ENCODE data around the gene VWF. TPM values are rescaled to one million over a fixed set of nuclear protein-coding genes. Genes with fewer than 3 reads are reported as not detected.

VWF gene
- total RNA-seq, 2 donors from 2014 or later: 248 to 476 TPM

DNA sequence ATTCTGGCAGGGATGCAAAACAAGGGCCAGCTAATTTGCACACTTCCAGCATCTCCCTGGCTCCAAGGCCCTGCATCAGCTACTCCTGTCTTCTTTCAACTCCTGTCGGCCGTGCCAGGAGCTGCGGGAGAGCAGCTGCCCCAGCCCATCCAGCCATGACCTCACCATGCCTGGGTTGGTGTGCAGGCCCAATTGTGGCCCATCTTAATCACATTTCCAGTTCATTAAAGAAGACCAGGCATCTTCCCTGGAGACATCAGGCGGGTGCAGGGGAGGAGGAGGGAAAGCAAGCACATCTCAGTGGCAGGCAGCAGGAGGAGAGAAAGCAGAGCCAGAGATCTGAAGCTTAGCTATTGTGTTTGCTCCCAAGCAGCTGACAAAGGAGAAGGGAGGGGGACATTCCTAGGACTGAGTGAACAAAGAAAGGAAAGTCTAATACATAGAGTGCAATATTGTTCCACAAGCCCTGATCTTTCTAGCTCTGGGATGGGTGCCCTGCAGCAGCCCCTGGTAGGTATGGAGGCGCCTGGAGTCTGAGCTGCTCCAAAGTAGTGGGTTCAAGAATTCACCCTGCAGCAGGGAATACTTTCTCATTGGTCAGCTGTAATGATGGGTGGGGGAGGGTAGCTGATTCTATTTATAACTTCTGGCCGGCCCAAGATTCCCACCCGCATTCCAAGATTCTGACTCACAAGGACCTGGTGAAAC, 40.1 kb downstream of the VWF start:
- Mint-ChIP-seq H3K4me1 (peaks cover 42% of the 10 kb centered on the region), H3K36me3 (ENCODE audit: low read depth) (peaks cover 72% of the 10 kb centered on the region), H3K27me3 (ENCODE audit: insufficient read depth) (no peaks in the 10 kb centered on the region), H3K9me3 (no peaks in the 10 kb centered on the region), H3K4me3 (no peak overlapping the region), H3K27ac (peak overlapping the region; percentile 94)
- peaks cover 10% of the 10 kb centered on the region for H3K36me3 ChIP-seq (ENCODE audit: control insufficient read depth, insufficient read depth, low read length)
- no peaks in the 10 kb centered on the region for H3K9me3 ChIP-seq (ENCODE audit: control insufficient read depth, low read length)
- H3K27ac ChIP-seq (ENCODE audit: low read depth, low read length): peak overlapping the region; percentile 96
- H3K9ac ChIP-seq (ENCODE audit: extremely low read depth, low read length, poor library complexity, severe bottlenecking): peak overlapping the region; percentile 70
- 39 to 48% methylated on average over 2 to 7 of the region's 7 CpGs for WGBS, 2 experiments (ENCODE audit: insufficient coverage in 1 of 2, insufficient read length in 1 of 2)
- H3K4me3 ChIP-seq (ENCODE audit: low read length): no peak overlapping the region
- peak; percentile 94 for DNase-seq
- peaks cover 23% of the 10 kb centered on the region for H3K4me1 ChIP-seq (ENCODE audit: control insufficient read depth, insufficient read depth, low read length)
- TF ChIP-seq, protein P1, sequence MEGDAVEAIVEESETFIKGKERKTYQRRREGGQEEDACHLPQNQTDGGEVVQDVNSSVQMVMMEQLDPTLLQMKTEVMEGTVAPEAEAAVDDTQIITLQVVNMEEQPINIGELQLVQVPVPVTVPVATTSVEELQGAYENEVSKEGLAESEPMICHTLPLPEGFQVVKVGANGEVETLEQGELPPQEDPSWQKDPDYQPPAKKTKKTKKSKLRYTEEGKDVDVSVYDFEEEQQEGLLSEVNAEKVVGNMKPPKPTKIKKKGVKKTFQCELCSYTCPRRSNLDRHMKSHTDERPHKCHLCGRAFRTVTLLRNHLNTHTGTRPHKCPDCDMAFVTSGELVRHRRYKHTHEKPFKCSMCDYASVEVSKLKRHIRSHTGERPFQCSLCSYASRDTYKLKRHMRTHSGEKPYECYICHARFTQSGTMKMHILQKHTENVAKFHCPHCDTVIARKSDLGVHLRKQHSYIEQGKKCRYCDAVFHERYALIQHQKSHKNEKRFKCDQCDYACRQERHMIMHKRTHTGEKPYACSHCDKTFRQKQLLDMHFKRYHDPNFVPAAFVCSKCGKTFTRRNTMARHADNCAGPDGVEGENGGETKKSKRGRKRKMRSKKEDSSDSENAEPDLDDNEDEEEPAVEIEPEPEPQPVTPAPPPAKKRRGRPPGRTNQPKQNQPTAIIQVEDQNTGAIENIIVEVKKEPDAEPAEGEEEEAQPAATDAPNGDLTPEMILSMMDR (conservative IDR thresholded peaks at IDR 0.05): peak; percentile 56
- H3K27me3 ChIP-seq (ENCODE audit: control insufficient read depth, insufficient read depth, low read length, poor library complexity, severe bottlenecking): no peaks in the 10 kb centered on the region

DNA sequence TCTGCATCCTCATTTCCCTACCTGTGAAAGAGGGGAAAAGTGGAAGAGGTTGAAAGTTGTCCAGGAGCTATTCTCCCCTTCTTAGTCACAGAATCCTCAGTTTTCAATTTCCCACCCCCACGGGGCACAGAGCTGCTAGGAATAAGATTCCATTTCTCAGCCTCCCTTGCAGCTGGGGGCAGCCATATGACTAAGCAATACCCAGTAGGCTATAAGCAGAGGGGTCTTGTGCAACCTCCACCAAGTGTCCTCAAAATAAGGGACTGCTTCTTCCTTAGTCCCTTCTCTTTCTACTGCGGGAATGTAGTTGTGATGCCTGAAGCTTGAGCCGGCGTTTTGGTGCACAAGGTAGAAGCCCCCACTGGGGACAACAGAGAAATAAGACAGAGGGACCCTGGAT, 40.9 kb downstream of the VWF start:
- Histone ChIP-seq H3K4me3 (ENCODE audit: low read length) (no peak overlapping the region), H3K4me1 (ENCODE audit: control insufficient read depth, insufficient read depth, low read length) (peaks cover 17% of the 10 kb centered on the region), H3K9me3 (ENCODE audit: control insufficient read depth, low read length) (no peaks in the 10 kb centered on the region), H3K36me3 (ENCODE audit: control insufficient read depth, insufficient read depth, low read length) (peaks cover 10% of the 10 kb centered on the region), H3K9ac (ENCODE audit: extremely low read depth, low read length, poor library complexity, severe bottlenecking) (no peak overlapping the region), H3K27me3 (ENCODE audit: control insufficient read depth, insufficient read depth, low read length, poor library complexity, severe bottlenecking) (no peaks in the 10 kb centered on the region), H3K27ac (ENCODE audit: low read depth, low read length) (peak overlapping the region; percentile 96)
- H3K4me1 Mint-ChIP-seq: peaks cover 34% of the 10 kb centered on the region
- no peak overlapping the region for H3K4me3 Mint-ChIP-seq
- peak overlapping the region; percentile 94 for H3K27ac Mint-ChIP-seq
- no peaks in the 10 kb centered on the region for H3K27me3 Mint-ChIP-seq (ENCODE audit: insufficient read depth)
- no peak for DNase-seq
- H3K36me3 Mint-ChIP-seq (ENCODE audit: low read depth): peaks cover 69% of the 10 kb centered on the region
- TF ChIP-seq, protein P1 (conservative IDR thresholded peaks at IDR 0.05): no peak
- 70 to 86% methylated on average over 4 of the region's 4 CpGs for WGBS, 2 experiments (ENCODE audit: insufficient coverage in 1 of 2, insufficient read length in 1 of 2)
- no peaks in the 10 kb centered on the region for H3K9me3 Mint-ChIP-seq

DNA sequence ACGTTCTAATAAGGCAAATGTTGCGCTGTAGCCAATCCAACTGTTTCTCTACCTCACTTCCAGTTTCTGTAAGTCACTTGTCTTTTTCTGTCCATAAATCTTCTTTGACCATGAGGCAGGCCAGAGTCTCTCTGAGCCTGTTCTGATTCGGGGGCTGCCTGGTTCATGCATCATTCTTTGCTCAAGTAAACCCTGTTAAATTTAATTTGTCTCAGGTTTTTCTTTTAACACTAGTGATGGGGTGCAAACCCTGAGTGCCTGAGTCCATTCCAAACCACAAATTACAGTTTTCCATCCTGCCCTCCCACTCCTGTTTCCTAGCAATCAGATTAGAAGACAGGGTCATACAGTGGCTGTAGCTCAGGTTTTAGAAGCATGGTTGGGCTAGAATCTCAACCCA, 41.9 kb downstream of the VWF start:
- peaks cover 34% of the 10 kb centered on the region for H3K4me1 Mint-ChIP-seq

More for the DNA sequence above, 41.9 kb downstream of the VWF start:
- no peak for DNase-seq
- no peaks in the 10 kb centered on the region for H3K9me3 ChIP-seq (ENCODE audit: control insufficient read depth, low read length)
- Mint-ChIP-seq H3K27me3 (ENCODE audit: insufficient read depth) (no peaks in the 10 kb centered on the region), H3K9me3 (no peaks in the 10 kb centered on the region), H3K36me3 (ENCODE audit: low read depth) (peaks cover 69% of the 10 kb centered on the region), H3K4me3 (no peak overlapping the region), H3K27ac (no peak overlapping the region)
- H3K27ac ChIP-seq (ENCODE audit: low read depth, low read length): no peak overlapping the region
- no peak overlapping the region for H3K9ac ChIP-seq (ENCODE audit: extremely low read depth, low read length, poor library complexity, severe bottlenecking)
- peaks cover 10% of the 10 kb centered on the region for H3K36me3 ChIP-seq (ENCODE audit: control insufficient read depth, insufficient read depth, low read length)
- H3K4me1 ChIP-seq (ENCODE audit: control insufficient read depth, insufficient read depth, low read length): peaks cover 17% of the 10 kb centered on the region
- TF ChIP-seq, protein P1 (conservative IDR thresholded peaks at IDR 0.05): no peak
- H3K27me3 ChIP-seq (ENCODE audit: control insufficient read depth, insufficient read depth, low read length, poor library complexity, severe bottlenecking): no peaks in the 10 kb centered on the region
- no peak overlapping the region for H3K4me3 ChIP-seq (ENCODE audit: low read length)
- WGBS, 2 experiments (ENCODE audit: insufficient coverage in 1 of 2, insufficient read length in 1 of 2): 87 to 96% methylated on average over 3 of the region's 3 CpGs
